ENCODE results near the gene GALNT9. TPM values are rescaled to one million over a fixed set of nuclear protein-coding genes. Genes with fewer than 3 reads are reported as not detected.

Gene GALNT9
- total RNA-seq, 4 donors from 2014 or later: 0.17 to 0.58 (median 0.46) TPM

- H3K9me3 ChIP-seq: peaks cover 0 to 27% (median 20%) of the 10 kb centered on the region in 4 donors
- no peak for DNase-seq (ENCODE audit: extremely low spot score)
- H3K27me3 ChIP-seq: peaks cover 0 to 65% (median 0%) of the 10 kb centered on the region in 4 donors
- intact Hi-C loops (cut with DNase I): no loop called here
- no peaks in the 10 kb centered on the region for H3K36me3 ChIP-seq
- no peak overlapping the region for H3K4me3 ChIP-seq
- 95% methylated on average over 2 of the region's 2 CpGs for whole genome bisulfite sequencing
- no peaks in the 10 kb centered on the region for H3K4me1 ChIP-seq
- H3K27ac ChIP-seq (replicated peaks in 1 of 4): no peak overlapping the region
- no peak for TF ChIP-seq CTCF (IDR thresholded peaks at IDR 0.05)
- no peak for TF ChIP-seq POLR2A (IDR thresholded peaks at IDR 0.05; ENCODE audit: low read depth)
- no peak for TF ChIP-seq EP300 (IDR thresholded peaks at IDR 0.05)
- TF ChIP-seq POLR2AphosphoS5 (IDR thresholded peaks at IDR 0.05): no peak
These were observed 15.4 kb downstream of the GALNT9 start for GRCh38 chr12:132314035-132314434.

GRCh38 chr12:132313182-132313581, 16.2 kb downstream of the GALNT9 start:
- Histone ChIP-seq H3K4me3 (no peak overlapping the region), H3K4me1 (no peaks in the 10 kb centered on the region), H3K36me3 (no peaks in the 10 kb centered on the region), H3K27ac (replicated peaks in 1 of 4) (no peak overlapping the region), H3K9me3 (peaks cover 0 to 27% (median 20%) of the 10 kb centered on the region in 4 donors), H3K27me3 (peaks cover 0 to 67% (median 0%) of the 10 kb centered on the region in 4 donors)
- TF ChIP-seq EP300 (IDR thresholded peaks at IDR 0.05) (no peak), CTCF (IDR thresholded peaks at IDR 0.05) (no peak), POLR2A (IDR thresholded peaks at IDR 0.05; ENCODE audit: low read depth) (no peak), POLR2AphosphoS5 (IDR thresholded peaks at IDR 0.05) (no peak)
- 97% methylated on average over 1 of the region's 1 CpG for WGBS
- DNase-seq (ENCODE audit: extremely low spot score): no peak
- intact Hi-C loops (cut with DNase I): no loop called here

- peaks cover 0 to 65% (median 0%) of the 10 kb centered on the region in 4 donors for H3K27me3 ChIP-seq
- TF ChIP-seq POLR2AphosphoS5 (IDR thresholded peaks at IDR 0.05) (no peak), EP300 (IDR thresholded peaks at IDR 0.05) (no peak), CTCF (IDR thresholded peaks at IDR 0.05) (no peak), POLR2A (IDR thresholded peaks at IDR 0.05; ENCODE audit: low read depth) (no peak)
- no peak overlapping the region for H3K27ac ChIP-seq (replicated peaks in 1 of 4)
- 70% methylated on average over 2 of the region's 6 CpGs for WGBS
- no peak overlapping the region for H3K4me3 ChIP-seq
- no peaks in the 10 kb centered on the region for H3K36me3 ChIP-seq
- intact Hi-C loops (cut with DNase I): no loop called here
- H3K4me1 ChIP-seq: no peaks in the 10 kb centered on the region
- no peak for DNase-seq (ENCODE audit: extremely low spot score)
- H3K9me3 ChIP-seq: peaks cover 0 to 27% (median 20%) of the 10 kb centered on the region in 4 donors
These were observed 16.9 kb downstream of the GALNT9 start for GRCh38 chr12:132312516-132312915.

- no peak for DNase-seq (ENCODE audit: extremely low spot score)
- no peak for TF ChIP-seq POLR2AphosphoS5 (IDR thresholded peaks at IDR 0.05)
- TF ChIP-seq POLR2A (IDR thresholded peaks at IDR 0.05; ENCODE audit: low read depth): no peak
- no peak for TF ChIP-seq CTCF (IDR thresholded peaks at IDR 0.05)
- no peak for TF ChIP-seq EP300 (IDR thresholded peaks at IDR 0.05)
- H3K4me1 ChIP-seq: no peaks in the 10 kb centered on the region
- peaks cover 0 to 27% (median 20%) of the 10 kb centered on the region in 4 donors for H3K9me3 ChIP-seq
- peaks cover 0 to 62% (median 0%) of the 10 kb centered on the region in 4 donors for H3K27me3 ChIP-seq
- H3K4me3 ChIP-seq: no peak overlapping the region
- WGBS: 86% methylated on average over 17 of the region's 17 CpGs
- no peak overlapping the region for H3K27ac ChIP-seq (replicated peaks in 1 of 4)
- H3K36me3 ChIP-seq: no peaks in the 10 kb centered on the region
- intact Hi-C loops (cut with DNase I): no loop called here
These were observed 18.0 kb downstream of the GALNT9 start for GRCh38 chr12:132311201-132311915.
